ENCODE results near the gene GIPC2. TPM values are rescaled to one million over a fixed set of nuclear protein-coding genes. Genes with fewer than 3 reads are reported as not detected.
"Not testable (repeated sequence)": the region's sequence is repeated elsewhere in the genome, so short reads cannot be mapped to it uniquely, and the experiment has no call there.

GIPC2 gene
- total RNA-seq, 8 experiments from 2014 or later = 0.09 to 0.78 (median 0.43) TPM; not detected in 1

GRCh38 chr1:78120485-78120884 lies 74.7 kb downstream of the GIPC2 start:
- not testable (repeated sequence) for H3K4me3 ChIP-seq; ATAC-seq (replicated peaks in 6 of 8); H3K27ac ChIP-seq; H3K4me1 ChIP-seq (replicated peaks in 1 of 2)
- WGBS, 10 experiments = 68 to 100% (median 99%) methylated on average over 1 to 6 of the region's 6 CpGs; no CpG with 5 or more reads in 2 of the 10 experiments
- in situ Hi-C loops (cut with MboI; ENCODE audit: low pct_unique_long_range_greater_than_20kb in 2 of 9, low sequenced_read_pairs in 9 of 9, unreplicated experiment in 9 of 9) = loop anchor here in 3 of 9 experiments (25.0 kb wide), 3 partner anchors 108 to 958 kb away; partner anchors contain the start of genes DNAJB4 (in 1 of the 3) and FUBP1 (in 1 of the 3)

DNA sequence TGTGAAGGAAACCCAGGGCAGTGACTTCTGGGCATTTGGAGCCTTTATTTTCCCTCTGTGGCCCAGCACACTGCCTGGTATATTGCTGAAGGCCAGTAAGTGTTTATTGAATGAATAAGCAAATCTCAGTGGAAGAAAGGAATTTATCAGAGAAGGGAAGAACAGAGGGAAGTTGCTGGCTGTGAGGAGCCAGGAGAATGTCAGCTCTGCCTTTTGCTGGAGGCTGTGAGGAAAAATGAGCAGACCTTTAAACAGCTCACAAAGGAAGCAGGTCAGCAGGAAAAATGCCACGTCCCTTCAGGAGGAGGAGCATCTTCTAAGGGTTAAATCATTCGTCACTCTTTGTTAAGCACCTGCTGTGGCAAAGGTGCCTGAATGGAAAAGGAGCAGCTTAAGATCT lies 75.9 kb downstream of the GIPC2 start:
- in situ Hi-C loops (cut with MboI; ENCODE audit: low pct_unique_long_range_greater_than_20kb in 2 of 9, low sequenced_read_pairs in 9 of 9, unreplicated experiment in 9 of 9) = loop anchor here in 3 of 9 experiments (25.0 kb wide), 3 partner anchors 109 to 959 kb away; partner anchors contain the start of genes DNAJB4 (in 1 of the 3) and FUBP1 (in 1 of the 3)
- Histone ChIP-seq H3K4me1 (replicated peaks in 1 of 2) (no peaks in the 10 kb centered on the region), H3K4me3 (no peak overlapping the region), H3K27ac (no peak overlapping the region)
- ATAC-seq (replicated peaks in 6 of 8) = no peak
- WGBS, 10 experiments = 33 to 71% (median 53%) methylated on average over 1 to 2 of the region's 2 CpGs; no CpG with 5 or more reads in 2 of the 10 experiments

DNA sequence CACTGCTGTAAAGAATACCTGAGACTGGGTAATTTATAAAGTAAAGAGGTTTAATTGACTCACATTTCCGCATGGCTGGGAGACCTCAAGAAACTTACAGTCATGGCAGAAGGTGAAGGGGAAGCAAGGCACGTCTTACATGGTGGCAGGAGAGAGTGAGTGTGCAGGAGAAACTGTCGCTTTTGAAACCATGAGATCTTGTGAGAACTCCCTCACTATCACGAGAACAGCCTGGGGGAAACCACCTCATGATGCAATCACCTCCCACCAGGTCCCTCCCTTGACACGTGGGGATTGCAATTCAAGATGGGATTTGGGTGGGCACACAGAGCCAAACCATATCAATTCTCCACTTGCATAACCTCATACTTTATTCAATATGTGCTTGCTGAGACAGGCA lies 76.6 kb downstream of the GIPC2 start:
- Histone ChIP-seq H3K4me1 (replicated peaks in 1 of 2) (no peaks in the 10 kb centered on the region), H3K4me3 (no peak overlapping the region), H3K27ac (no peak overlapping the region)
- 13 to 95% (median 73%) methylated on average over 1 to 5 of the region's 5 CpGs; no CpG with 5 or more reads in 2 of the 10 experiments for WGBS, 10 experiments
- no peak for ATAC-seq (replicated peaks in 6 of 8)
- in situ Hi-C loops (cut with MboI; ENCODE audit: low pct_unique_long_range_greater_than_20kb in 2 of 9, low sequenced_read_pairs in 9 of 9, unreplicated experiment in 9 of 9) = loop anchor here in 3 of 9 experiments (25.0 kb wide), 3 partner anchors 110 to 960 kb away; partner anchors contain the start of genes DNAJB4 (in 1 of the 3) and FUBP1 (in 1 of the 3)

DNA sequence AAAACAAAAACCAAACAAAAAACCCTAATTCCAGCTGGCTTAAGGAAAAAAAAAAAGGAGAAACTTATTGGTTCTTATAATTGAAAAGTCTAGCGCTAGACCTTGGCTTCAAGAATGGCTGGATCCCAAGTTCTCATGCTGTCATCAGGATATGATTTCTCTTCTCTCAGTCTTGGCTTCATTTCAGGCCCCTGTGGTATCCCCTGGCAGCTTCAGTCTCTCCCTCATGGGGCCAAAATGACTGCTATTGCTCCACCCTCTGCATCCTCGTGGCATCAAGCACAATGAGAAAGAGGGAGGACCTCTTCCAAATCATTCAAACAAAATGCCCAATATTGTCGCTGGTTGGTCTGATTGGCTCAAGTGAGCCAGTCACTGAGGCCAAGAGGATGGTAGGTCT lies 80.7 kb downstream of the GIPC2 start:
- in situ Hi-C loops (cut with MboI; ENCODE audit: low pct_unique_long_range_greater_than_20kb in 2 of 9, low sequenced_read_pairs in 9 of 9, unreplicated experiment in 9 of 9) = loop anchor here in 2 of 9 experiments (25.0 kb wide), 1 partner anchor 486 kb away; the partner anchor contains the start of gene IFI44L (in 2 of the 2)
- Histone ChIP-seq H3K4me1 (replicated peaks in 1 of 2) (no peaks in the 10 kb centered on the region), H3K27ac (no peak overlapping the region), H3K4me3 (no peak overlapping the region)
- ATAC-seq (replicated peaks in 6 of 8) = no peak
- 39 to 100% (median 87%) methylated on average over 1 to 3 of the region's 3 CpGs; no CpG with 5 or more reads in 2 of the 10 experiments for WGBS, 10 experiments

- no peak overlapping the region for H3K4me3 ChIP-seq
- no peak overlapping the region for H3K27ac ChIP-seq
- WGBS, 10 experiments = 0 to 92% (median 85%) methylated on average over 1 to 3 of the region's 3 CpGs; no CpG with 5 or more reads in 3 of the 10 experiments
- peak in 2 of 8 experiments; percentile 27 to 35 for ATAC-seq (replicated peaks in 6 of 8)
- no peaks in the 10 kb centered on the region for H3K4me1 ChIP-seq (replicated peaks in 1 of 2)
- in situ Hi-C loops (cut with MboI; ENCODE audit: low pct_unique_long_range_greater_than_20kb in 2 of 9, low sequenced_read_pairs in 9 of 9, unreplicated experiment in 9 of 9) = loop anchor here in 4 of 9 experiments (10.0 to 25.0 kb wide), 2 partner anchors 472 to 480 kb away; partner anchors contain the start of gene IFI44L (in 2 of the 4)
Measured at GRCh38 chr1:78132174-78132947, 86.6 kb downstream of the GIPC2 start.

DNA sequence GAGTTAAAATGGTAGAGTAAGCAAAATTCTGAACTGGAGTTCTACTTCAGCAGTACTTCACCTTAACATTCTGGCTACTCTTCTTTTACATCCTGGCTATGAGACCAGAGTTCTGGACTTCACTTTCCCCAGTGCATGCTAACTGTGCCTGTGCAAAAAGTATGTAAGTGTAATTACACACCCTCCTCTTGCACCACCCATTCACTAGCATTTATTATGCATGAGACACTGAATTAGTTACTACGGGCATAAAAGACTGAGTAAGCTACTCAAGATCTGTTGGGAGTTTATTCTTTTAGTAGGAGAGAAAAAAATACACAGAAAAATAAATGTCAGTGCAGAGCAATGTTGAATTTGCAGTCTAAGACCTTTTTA lies 87.2 kb downstream of the GIPC2 start:
- no peak overlapping the region for H3K27ac ChIP-seq
- in situ Hi-C loops (cut with MboI; ENCODE audit: low pct_unique_long_range_greater_than_20kb in 2 of 9, low sequenced_read_pairs in 9 of 9, unreplicated experiment in 9 of 9) = loop anchor here in 4 of 9 experiments (10.0 to 25.0 kb wide), 2 partner anchors 472 to 479 kb away; partner anchors contain the start of gene IFI44L (in 2 of the 4)
- H3K4me3 ChIP-seq = no peak overlapping the region
- H3K4me1 ChIP-seq (replicated peaks in 1 of 2) = no peaks in the 10 kb centered on the region
- 0 to 100% (median 41%) methylated on average over 1 of the region's 1 CpG; no CpG with 5 or more reads in 2 of the 10 experiments for WGBS, 10 experiments
- ATAC-seq (replicated peaks in 6 of 8) = peak in 3 of 8 experiments; percentile 29 to 79 (median 52)

GRCh38 chr1:78136680-78137079 lies 90.9 kb downstream of the GIPC2 start:
- no peaks in the 10 kb centered on the region for H3K4me1 ChIP-seq (replicated peaks in 1 of 2)
- no peak overlapping the region for H3K4me3 ChIP-seq
- no peak for ATAC-seq (replicated peaks in 6 of 8)
- WGBS, 10 experiments = 31 to 100% (median 71%) methylated on average over 1 of the region's 1 CpG
- in situ Hi-C loops (cut with MboI; ENCODE audit: low pct_unique_long_range_greater_than_20kb in 2 of 9, low sequenced_read_pairs in 9 of 9, unreplicated experiment in 9 of 9) = loop anchor here in 4 of 9 experiments (10.0 to 25.0 kb wide), 2 partner anchors 468 to 476 kb away; partner anchors contain the start of gene IFI44L (in 2 of the 4)
- no peak overlapping the region for H3K27ac ChIP-seq

DNA sequence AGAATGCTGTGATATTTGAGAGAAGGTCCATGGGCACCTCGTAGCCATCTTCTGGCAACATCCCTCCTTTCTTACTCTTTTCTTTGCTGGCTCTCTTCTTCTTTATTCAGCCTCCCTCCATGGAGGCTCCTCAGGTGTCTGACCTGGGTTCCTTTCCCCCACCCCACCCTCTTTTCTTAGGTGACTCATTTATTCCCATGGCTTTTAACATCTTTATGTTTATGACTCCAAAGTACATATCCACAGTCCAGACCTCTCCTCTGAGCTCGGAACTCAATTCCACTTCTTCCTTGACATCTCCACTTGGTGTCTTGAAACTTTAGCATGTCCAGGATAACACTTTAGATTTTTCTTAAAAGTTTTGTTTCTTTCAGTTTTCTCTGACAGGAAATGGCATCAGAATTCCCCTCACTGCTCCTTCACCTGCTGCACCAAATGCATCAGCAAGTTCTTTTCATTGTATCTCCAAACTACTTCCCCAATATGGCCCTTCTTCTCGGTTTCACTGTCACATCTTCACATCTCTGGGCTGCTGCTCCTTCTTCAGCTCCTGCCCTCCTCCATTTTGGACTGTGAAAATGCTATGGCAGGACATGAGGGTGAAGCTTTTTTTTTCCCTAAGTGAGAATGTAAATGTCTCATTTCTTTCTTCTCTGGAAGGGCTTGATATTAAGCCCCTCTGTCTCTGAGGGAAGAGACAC lies 95.9 kb downstream of the GIPC2 start:
- Histone ChIP-seq H3K4me3 (no peak overlapping the region), H3K4me1 (replicated peaks in 1 of 2) (no peaks in the 10 kb centered on the region), H3K27ac (no peak overlapping the region)
- in situ Hi-C loops (cut with MboI; ENCODE audit: low pct_unique_long_range_greater_than_20kb in 2 of 9, low sequenced_read_pairs in 9 of 9, unreplicated experiment in 9 of 9) = loop anchor here in 6 of 9 experiments (10.0 to 25.0 kb wide), 3 partner anchors 463 to 533 kb away; partner anchors contain the start of gene IFI44L (in 2 of the 6)
- WGBS, 10 experiments = 20 to 100% (median 83%) methylated on average over 1 to 3 of the region's 3 CpGs; no CpG with 5 or more reads in 1 of the 10 experiments
- ATAC-seq (replicated peaks in 6 of 8) = no peak

GRCh38 chr1:78142736-78143135 lies 97.0 kb downstream of the GIPC2 start:
- WGBS, 10 experiments = 86 to 100% (median 100%) methylated on average over 1 to 4 of the region's 4 CpGs; no CpG with 5 or more reads in 3 of the 10 experiments

DNA sequence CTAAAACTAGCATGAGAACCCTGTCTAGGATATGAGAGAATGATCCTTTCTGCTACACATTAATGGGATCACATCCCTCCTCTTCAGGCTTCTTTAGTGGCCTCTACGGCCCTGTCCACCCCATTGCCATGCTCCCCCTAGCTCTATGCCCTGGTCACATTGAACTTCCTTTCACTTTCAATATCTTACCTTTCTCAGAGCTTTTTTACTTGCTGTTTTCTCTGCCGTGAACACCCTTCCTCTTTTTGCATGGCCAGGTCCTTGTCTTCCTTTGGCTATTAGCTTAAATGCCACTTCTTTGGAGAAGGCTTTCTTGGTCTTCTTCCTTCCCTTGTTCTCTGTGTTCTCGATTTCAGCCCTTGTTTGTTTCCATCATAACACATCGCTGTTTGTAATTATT lies 97.4 kb downstream of the GIPC2 start:
- Histone ChIP-seq H3K4me3 (no peak overlapping the region), H3K4me1 (replicated peaks in 1 of 2) (no peaks in the 10 kb centered on the region), H3K27ac (no peak overlapping the region)
- ATAC-seq (replicated peaks in 6 of 8) = peak in 1 of 8 experiments; percentile 23
- 18 to 88% (median 82%) methylated on average over 1 to 4 of the region's 4 CpGs; no CpG with 5 or more reads in 1 of the 10 experiments for WGBS, 10 experiments
- in situ Hi-C loops (cut with MboI; ENCODE audit: low pct_unique_long_range_greater_than_20kb in 2 of 9, low sequenced_read_pairs in 9 of 9, unreplicated experiment in 9 of 9) = loop anchor here in 6 of 9 experiments (10.0 to 25.0 kb wide), 3 partner anchors 462 to 532 kb away; partner anchors contain the start of gene IFI44L (in 2 of the 6)

More at GRCh38 chr1:78142736-78143135, 97.0 kb downstream of the GIPC2 start:
- no peaks in the 10 kb centered on the region for H3K4me1 ChIP-seq (replicated peaks in 1 of 2)
- no peak overlapping the region for H3K4me3 ChIP-seq
- in situ Hi-C loops (cut with MboI; ENCODE audit: low pct_unique_long_range_greater_than_20kb in 2 of 9, low sequenced_read_pairs in 9 of 9, unreplicated experiment in 9 of 9) = loop anchor here in 6 of 9 experiments (10.0 to 25.0 kb wide), 3 partner anchors 462 to 532 kb away; partner anchors contain the start of gene IFI44L (in 2 of the 6)
- no peak for ATAC-seq (replicated peaks in 6 of 8)
- H3K27ac ChIP-seq = no peak overlapping the region

- Histone ChIP-seq H3K27ac (no peak overlapping the region), H3K4me3 (no peak overlapping the region), H3K4me1 (replicated peaks in 1 of 2) (no peaks in the 10 kb centered on the region)
- in situ Hi-C loops (cut with MboI; ENCODE audit: low pct_unique_long_range_greater_than_20kb in 2 of 9, low sequenced_read_pairs in 9 of 9, unreplicated experiment in 9 of 9) = loop anchor here in 6 of 9 experiments (10.0 to 25.0 kb wide), 3 partner anchors 461 to 531 kb away; partner anchors contain the start of gene IFI44L (in 2 of the 6)
- ATAC-seq (replicated peaks in 6 of 8) = no peak
- WGBS, 10 experiments = 31 to 100% (median 63%) methylated on average over 1 to 2 of the region's 2 CpGs
Measured at GRCh38 chr1:78143673-78144072, 97.9 kb downstream of the GIPC2 start.

DNA sequence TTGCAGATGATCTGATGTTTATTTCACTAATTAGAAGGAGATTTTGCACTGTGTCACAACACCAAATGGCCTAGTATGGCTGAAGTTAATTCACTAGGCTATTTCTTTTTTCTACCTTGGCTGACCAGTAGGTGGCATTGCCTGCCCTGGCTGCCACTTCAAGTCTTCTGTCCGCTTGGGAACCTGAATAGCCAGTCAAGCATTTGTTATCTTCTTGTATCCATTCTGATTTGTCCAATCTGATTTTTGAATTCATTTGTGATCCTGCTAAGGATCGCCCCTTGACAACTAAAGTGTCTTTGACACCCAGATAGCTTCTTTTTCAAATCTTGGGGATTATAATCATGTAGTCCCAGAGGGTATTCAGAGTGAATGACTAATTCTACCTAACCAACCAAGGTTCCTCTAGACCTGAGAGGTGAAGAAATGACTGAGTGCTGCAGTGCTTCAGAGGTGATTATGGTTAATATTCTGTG lies 99.4 kb downstream of the GIPC2 start:
- Histone ChIP-seq H3K27ac (no peak overlapping the region), H3K4me3 (no peak overlapping the region), H3K4me1 (replicated peaks in 1 of 2) (no peaks in the 10 kb centered on the region)
- 0 to 19% (median 0%) methylated on average over 1 to 2 of the region's 2 CpGs; no CpG with 5 or more reads in 1 of the 10 experiments for WGBS, 10 experiments
- ATAC-seq (replicated peaks in 6 of 8) = peak; percentile 37 to 87 (median 64)
- in situ Hi-C loops (cut with MboI; ENCODE audit: low pct_unique_long_range_greater_than_20kb in 2 of 9, low sequenced_read_pairs in 9 of 9, unreplicated experiment in 9 of 9) = loop anchor here in 6 of 9 experiments (10.0 to 25.0 kb wide), 3 partner anchors 460 to 530 kb away; partner anchors contain the start of gene IFI44L (in 2 of the 6)
